ENCODE results near the gene ARHGAP6.

DNA sequence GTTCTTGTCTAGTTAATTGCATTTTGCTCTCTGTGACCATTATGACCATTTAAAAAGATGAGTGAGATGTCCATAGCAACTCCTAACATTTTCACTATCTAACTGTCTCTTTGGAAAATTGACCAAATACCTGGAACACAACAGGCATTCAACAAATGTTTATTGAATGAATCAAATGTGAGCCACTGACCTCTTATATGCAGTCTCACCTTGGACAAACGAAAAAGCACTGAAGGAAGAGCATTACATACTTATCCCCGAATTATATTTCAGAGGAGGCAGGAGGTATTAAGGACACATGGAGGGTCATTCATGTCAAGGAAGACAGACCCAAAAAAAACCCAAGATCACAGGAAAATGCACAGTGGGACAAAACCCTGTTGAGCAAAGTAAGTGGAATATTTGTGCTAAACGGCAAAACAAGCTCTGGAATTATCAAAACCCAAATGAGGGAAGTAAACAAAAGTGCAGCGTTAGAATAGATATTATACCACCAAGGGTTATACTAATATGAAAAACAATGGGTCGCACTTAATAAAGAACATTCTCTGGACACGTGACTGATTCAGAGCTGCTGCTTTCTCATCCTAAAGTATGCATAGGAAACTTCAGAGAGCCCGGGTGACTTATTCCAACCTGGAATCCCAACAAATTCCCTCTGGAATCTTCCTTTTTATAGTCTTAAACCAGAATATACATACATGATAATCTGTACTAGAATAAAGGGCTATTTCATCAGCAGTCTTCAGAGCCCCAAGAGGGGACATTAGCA lies 240.6 kb downstream of the ARHGAP6 start:
- TF ChIP-seq, protein P1, sequence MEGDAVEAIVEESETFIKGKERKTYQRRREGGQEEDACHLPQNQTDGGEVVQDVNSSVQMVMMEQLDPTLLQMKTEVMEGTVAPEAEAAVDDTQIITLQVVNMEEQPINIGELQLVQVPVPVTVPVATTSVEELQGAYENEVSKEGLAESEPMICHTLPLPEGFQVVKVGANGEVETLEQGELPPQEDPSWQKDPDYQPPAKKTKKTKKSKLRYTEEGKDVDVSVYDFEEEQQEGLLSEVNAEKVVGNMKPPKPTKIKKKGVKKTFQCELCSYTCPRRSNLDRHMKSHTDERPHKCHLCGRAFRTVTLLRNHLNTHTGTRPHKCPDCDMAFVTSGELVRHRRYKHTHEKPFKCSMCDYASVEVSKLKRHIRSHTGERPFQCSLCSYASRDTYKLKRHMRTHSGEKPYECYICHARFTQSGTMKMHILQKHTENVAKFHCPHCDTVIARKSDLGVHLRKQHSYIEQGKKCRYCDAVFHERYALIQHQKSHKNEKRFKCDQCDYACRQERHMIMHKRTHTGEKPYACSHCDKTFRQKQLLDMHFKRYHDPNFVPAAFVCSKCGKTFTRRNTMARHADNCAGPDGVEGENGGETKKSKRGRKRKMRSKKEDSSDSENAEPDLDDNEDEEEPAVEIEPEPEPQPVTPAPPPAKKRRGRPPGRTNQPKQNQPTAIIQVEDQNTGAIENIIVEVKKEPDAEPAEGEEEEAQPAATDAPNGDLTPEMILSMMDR (IDR thresholded peaks at IDR 0.05), result no peak
- TF ChIP-seq POLR2A (IDR thresholded peaks at IDR 0.05), result no peak
